Activated CD4-positive, alpha-beta T cell treated with anti-CD3 and anti-CD28 coated beads for 1 hour (primary cell): ENCODE data around the gene TMCO1.
A peak's percentile ranks its signal among the peaks of the same experiment; 100 is the strongest.
"Not testable (repeated sequence)": the region's sequence is repeated elsewhere in the genome, so short reads cannot be mapped to it uniquely, and the experiment has no call there.

Source experiments
- DNase-seq: peaks from one replicate; pipeline ENCODE4 v3.0.0-alpha.2; 2020

Gene TMCO1

GRCh38 chr1:165744913-165745312, 23.8 kb downstream of the TMCO1 start:
- DNase-seq: not testable (repeated sequence)

GRCh38 chr1:165742194-165742593, 26.5 kb downstream of the TMCO1 start:
- DNase-seq: no peak

- no peak for DNase-seq
Measured at GRCh38 chr1:165738794-165739193, 29.9 kb downstream of the TMCO1 start.

GRCh38 chr1:165737196-165737595, 31.5 kb downstream of the TMCO1 start:
- no peak for DNase-seq

- DNase-seq: no peak
Measured at GRCh38 chr1:165734906-165735305, 33.8 kb downstream of the TMCO1 start.

- no peak for DNase-seq
Measured at GRCh38 chr1:165726841-165727240, 41.8 kb downstream of the TMCO1 start.

GRCh38 chr1:165726169-165726568, 42.5 kb downstream of the TMCO1 start:
- no peak for DNase-seq

GRCh38 chr1:165717918-165718515, 50.7 kb downstream of the TMCO1 start:
- DNase-seq: no peak

- not testable (repeated sequence) for DNase-seq
Measured at GRCh38 chr1:165716265-165717051, 52.2 kb downstream of the TMCO1 start.

GRCh38 chr1:165712764-165713163, 55.9 kb downstream of the TMCO1 start:
- no peak for DNase-seq

GRCh38 chr1:165707984-165708706, 60.5 kb downstream of the TMCO1 start:
- no peak for DNase-seq

GRCh38 chr1:165703648-165704047, 65.0 kb downstream of the TMCO1 start:
- DNase-seq: no peak

GRCh38 chr1:165701922-165702321, 66.7 kb downstream of the TMCO1 start:
- DNase-seq: not testable (repeated sequence)

- no peak for DNase-seq
Measured at GRCh38 chr1:165699577-165699976, 69.1 kb downstream of the TMCO1 start.

GRCh38 chr1:165698761-165699052, 70.0 kb downstream of the TMCO1 start:
- DNase-seq: no peak

GRCh38 chr1:165697881-165698760, 70.5 kb downstream of the TMCO1 start, which contains the start of gene ALDH9A1:
TSS of gene ALDH9A1 (minus strand) at chr1:165698562. CDS start at chr1:165698558, 4 bp downstream.
- DNase-seq: peak; percentile 74

GRCh38 chr1:165697491-165697880, 71.2 kb downstream of the TMCO1 start:
- no peak for DNase-seq

GRCh38 chr1:165696625-165697100, 72.0 kb downstream of the TMCO1 start:
- DNase-seq: no peak

- DNase-seq: no peak
Measured at GRCh38 chr1:165695031-165695430, 73.6 kb downstream of the TMCO1 start.

- DNase-seq: no peak
Measured at GRCh38 chr1:165688046-165688445, 80.6 kb downstream of the TMCO1 start.

GRCh38 chr1:165686971-165687433, 81.7 kb downstream of the TMCO1 start:
- DNase-seq: no peak

GRCh38 chr1:165686121-165686970, 82.3 kb downstream of the TMCO1 start:
- no peak for DNase-seq
